ENCODE results near the gene HPD.
"Not testable (repeated sequence)": the region's sequence is repeated elsewhere in the genome, so short reads cannot be mapped to it uniquely, and the experiment has no call there.

HPD gene

GRCh38 chr12:121793838-121794533 lies 64.7 kb downstream of the HPD start:
- in situ Hi-C loops (cut with HindIII; ENCODE audit: low pct_ligation_motif_present, low pct_unique_long_range_greater_than_20kb, low sequenced_read_pairs), result no loop called here
- DNase-seq, result peak; percentile 98

- in situ Hi-C loops (cut with HindIII; ENCODE audit: low pct_ligation_motif_present, low pct_unique_long_range_greater_than_20kb, low sequenced_read_pairs), result no loop called here
- DNase-seq, result peak; percentile 85
Observed at GRCh38 chr12:121793440-121793837, 65.2 kb downstream of the HPD start, which contains the start of gene RHOF. TSS of gene RHOF (minus strand) at chr12:121793688. CDS start at chr12:121793633, 55 bp downstream.

- peak; percentile 60 for DNase-seq
- in situ Hi-C loops (cut with HindIII; ENCODE audit: low pct_ligation_motif_present, low pct_unique_long_range_greater_than_20kb, low sequenced_read_pairs), result no loop called here
Observed at GRCh38 chr12:121792607-121793439, 65.8 kb downstream of the HPD start.

GRCh38 chr12:121791671-121792551 lies 66.7 kb downstream of the HPD start:
- peak; percentile 73 for DNase-seq
- in situ Hi-C loops (cut with HindIII; ENCODE audit: low pct_ligation_motif_present, low pct_unique_long_range_greater_than_20kb, low sequenced_read_pairs), result no loop called here

- DNase-seq; in situ Hi-C loops (cut with HindIII; ENCODE audit: low pct_ligation_motif_present, low pct_unique_long_range_greater_than_20kb, low sequenced_read_pairs): not testable (repeated sequence)
Observed at GRCh38 chr12:121790785-121791184, 67.9 kb downstream of the HPD start.

GRCh38 chr12:121789800-121790728 lies 68.6 kb downstream of the HPD start:
- no peak for DNase-seq
- in situ Hi-C loops (cut with HindIII; ENCODE audit: low pct_ligation_motif_present, low pct_unique_long_range_greater_than_20kb, low sequenced_read_pairs), result no loop called here
